Measurements from ENCODE around the gene PGM2L1.
A peak's percentile ranks its signal among the peaks of the same experiment; 100 is the strongest.
"Not testable (repeated sequence)": the region's sequence is repeated elsewhere in the genome, so short reads cannot be mapped to it uniquely, and the experiment has no call there.

The PGM2L1 gene

DNA sequence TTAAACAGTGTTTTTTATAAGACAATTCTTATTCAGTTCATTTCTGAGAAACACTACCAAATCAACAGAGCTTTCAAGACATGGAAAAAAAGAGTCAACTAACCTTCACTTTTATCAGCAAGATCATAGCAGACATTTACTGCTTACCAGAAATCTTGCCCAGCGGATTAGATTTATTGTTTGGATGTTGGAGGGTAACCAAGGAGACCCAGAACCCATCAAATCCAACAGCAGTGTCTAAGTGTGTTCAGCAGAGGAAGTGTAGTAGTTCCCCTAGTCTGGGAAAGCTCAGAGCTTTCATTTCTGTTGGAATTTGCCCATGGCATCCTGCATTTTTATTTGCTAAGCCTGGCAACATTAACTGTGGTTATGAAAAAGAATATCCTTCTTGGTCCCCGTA lies 2.4 kb upstream of the PGM2L1 start:
- no peak for DNase-seq (ENCODE audit: low spot score)

DNA sequence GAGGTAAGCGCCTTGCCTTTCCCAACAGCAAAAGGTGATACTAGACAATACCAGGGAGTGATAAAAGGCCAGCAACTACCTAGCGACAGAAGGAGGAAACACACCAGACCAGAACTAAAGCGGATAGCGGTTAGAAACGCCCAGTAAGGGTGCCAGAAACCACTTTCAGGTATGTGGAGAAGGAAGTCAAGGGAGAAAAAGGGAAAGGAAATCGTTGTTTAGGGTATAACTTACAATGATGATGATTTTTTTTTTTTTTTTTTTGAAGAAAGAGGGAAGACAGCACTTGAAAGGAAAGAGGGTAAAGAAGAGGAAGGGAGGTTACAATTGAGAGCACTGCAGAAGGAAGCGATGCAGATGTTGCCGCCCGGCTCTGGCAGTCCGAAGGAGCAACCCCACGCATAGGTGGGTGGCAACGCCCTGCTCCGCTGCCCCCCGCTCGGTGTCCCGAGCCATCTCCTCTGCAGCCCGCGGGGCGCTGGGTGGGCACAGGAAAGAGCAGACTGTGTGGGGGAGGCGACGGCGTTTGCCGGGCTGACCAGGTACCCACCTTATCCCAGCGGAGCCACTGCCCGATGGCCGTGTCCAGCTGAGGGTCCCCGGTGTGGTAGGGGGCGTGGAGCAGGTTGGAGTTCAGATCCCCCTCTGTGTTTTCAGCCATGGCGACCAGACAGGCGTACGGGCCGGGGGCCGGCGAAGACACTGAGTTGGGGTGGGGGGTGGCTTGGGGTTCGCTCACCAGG lies 561 bp downstream of the PGM2L1 start:
- DNase-seq (ENCODE audit: low spot score), result peak; percentile 36

DNA sequence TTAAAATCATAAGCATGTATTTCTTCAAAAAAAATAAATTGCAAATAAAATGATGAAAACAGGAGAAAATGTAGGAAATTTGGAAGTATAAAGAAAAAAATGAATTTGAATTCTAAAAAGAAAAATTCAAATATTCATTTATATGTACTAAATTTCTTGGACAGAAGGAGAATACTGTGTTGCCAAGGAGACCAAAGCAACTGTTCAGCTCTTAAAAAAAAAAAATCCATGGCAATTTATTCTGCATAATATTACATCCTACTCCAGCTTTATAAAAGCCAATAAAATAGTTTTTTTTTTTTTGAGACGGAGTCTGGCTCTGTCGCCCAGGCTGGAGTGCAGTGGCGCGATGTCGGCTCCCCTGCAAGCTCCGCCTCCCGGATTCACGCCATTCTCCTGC lies 6.0 kb downstream of the PGM2L1 start:
- DNase-seq (ENCODE audit: low spot score), result no peak

DNA sequence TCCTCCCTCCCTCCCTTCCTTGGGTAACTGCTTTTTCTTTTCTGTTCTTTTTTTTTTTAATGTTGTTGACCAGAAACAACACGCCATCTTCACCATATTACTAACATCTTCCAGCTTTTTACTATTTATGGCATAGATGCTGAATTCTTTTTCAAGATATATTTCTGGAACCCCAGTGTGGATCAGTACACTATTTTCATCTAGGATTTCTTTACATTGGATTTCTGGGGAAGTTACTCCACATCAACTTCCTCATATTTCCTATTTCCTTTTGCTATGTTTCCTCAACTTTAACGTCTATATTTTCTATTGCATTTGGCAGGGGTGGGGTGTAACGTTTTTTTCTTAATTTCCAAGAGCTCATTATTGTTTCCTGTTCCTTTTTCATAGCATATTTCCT lies 7.0 kb downstream of the PGM2L1 start:
- no peak for DNase-seq (ENCODE audit: low spot score)

DNA sequence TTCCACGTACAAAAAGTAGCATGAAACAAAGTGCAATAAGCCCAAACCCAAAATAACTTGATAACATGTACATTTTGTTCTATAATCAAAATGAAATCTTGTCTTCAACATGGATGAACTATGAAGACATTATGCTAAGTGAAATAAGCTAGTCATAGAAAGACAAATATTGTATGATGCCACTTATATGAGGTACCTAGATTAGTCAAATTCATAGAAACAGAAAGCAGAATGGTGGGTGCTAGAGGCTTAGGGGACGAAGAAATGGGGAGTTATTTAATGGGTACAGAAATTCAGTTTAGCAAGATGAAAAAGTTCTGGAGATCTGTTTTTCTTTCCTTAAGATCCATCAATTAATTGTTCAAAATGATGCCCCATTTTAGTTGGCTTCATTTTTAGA lies 7.5 kb downstream of the PGM2L1 start:
- no peak for DNase-seq (ENCODE audit: low spot score)

DNA sequence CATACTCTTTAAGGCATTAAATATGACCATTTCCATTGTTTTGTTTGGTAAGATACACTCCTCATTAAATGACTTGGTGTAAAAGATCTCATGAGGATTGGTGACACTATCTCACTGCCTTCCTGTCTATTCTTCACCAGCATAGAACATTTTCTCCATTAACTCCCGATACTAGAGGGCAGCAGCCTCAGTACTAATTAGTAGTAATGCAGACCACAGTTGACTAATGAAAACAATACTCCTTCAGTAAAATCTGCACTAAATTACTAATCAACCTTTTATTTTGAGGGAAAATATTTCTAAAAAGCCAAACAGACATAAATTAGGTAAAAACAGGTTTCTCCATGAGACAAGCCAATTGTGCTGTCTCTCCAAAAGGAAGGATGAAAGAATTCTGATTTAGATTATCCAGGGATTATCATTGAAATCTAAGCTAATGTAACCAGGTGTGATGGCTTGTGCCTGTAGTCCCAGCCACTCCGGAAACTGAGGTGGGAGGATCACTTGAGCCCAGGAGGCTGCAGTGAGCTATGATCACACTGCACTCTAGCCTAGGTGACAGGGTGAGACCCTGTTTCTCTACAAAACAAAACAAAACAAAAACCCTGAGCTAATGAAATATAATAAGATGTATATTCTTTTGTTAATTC lies 9.4 kb downstream of the PGM2L1 start:
- peak; percentile 74 for DNase-seq (ENCODE audit: low spot score)

DNA sequence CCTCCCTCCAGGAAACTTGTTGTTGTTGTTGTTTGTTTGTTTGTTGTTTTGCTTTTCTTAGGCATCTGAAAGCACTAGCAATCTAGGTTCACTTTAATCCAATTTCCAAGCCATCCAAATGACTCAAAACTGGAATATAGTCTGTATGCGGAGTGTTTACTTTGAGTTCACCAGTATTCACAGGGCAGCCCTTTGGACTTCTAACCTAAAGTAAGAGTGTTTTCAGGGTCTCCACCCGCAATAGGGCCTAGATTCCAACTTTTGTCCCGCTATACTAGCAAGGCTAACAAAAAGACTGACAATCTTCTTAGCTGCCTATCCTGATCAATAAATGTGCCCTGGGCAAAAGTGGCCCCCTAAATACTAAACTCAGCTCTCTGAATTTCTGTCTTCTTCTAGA lies 13.6 kb downstream of the PGM2L1 start:
- no peak for DNase-seq (ENCODE audit: low spot score)

DNA sequence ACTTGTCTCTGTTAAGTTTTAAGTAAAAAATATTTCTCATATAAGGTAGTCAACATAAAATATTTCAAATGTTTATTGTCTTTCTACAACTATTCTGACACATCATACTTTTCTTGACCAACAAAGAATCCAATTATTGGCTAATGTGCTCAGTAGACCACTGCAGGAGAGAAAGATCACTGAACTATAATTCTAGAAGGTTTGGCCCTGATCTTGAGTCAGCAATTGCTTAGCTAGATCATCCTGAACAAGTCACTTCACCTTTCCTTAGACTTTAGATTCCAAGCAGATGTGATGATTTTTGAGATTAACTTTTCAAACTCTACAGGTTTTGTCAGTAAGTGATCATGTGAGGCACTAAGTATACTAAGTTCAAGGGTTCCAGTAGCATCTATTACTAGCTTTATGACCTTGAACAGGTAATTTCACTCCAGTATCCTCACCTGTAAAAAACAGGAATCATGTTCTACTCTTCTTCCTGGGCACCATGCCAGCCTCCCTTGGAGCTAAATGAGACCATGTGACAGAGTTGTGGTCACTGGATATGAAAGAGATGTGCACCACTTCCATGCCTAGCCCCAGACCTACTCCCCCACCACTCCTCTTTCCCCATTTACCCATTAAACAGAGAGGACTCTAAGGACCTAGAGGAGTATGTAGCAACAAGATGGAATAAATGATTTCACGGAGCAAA lies 17.3 kb downstream of the PGM2L1 start:
- no peak for DNase-seq (ENCODE audit: low spot score)

DNA sequence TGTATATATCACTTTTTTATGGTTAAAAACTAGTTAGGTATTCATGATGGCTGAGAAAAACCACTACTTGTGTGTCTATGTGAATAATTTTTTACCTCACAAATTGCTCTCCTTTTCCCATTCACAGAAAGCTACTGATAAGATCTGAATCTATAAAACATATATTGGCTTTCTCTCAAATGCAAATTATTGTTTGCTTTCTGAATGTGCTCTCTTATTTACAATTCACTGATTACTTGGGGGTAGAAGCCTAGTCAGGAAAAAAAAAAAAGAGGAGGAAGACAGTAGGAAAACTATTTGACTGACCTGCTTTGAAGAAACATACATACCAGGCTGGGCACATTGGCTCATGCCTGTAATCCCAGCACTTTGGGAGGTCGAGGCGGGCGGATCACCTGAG lies 20.5 kb downstream of the PGM2L1 start:
- no peak for DNase-seq (ENCODE audit: low spot score)

DNA sequence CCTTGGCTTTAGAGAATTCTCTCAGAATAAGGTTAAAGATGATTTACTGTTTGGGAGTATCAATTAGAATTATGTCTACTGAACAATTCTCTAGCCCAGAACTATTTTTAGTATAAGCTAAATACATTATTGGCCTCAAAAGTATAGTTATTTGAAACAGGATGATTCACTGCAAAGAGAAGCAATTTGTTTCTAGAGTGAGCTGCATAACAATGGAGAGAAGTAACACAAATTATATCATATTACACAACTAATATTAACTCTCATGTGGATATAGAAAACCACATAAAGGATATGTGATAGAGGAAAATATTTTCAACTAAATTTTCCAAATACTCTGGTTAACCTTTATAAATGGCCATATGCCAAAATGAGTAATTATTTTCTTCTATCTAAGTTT lies 24.9 kb downstream of the PGM2L1 start:
- no peak for DNase-seq (ENCODE audit: low spot score)

DNA sequence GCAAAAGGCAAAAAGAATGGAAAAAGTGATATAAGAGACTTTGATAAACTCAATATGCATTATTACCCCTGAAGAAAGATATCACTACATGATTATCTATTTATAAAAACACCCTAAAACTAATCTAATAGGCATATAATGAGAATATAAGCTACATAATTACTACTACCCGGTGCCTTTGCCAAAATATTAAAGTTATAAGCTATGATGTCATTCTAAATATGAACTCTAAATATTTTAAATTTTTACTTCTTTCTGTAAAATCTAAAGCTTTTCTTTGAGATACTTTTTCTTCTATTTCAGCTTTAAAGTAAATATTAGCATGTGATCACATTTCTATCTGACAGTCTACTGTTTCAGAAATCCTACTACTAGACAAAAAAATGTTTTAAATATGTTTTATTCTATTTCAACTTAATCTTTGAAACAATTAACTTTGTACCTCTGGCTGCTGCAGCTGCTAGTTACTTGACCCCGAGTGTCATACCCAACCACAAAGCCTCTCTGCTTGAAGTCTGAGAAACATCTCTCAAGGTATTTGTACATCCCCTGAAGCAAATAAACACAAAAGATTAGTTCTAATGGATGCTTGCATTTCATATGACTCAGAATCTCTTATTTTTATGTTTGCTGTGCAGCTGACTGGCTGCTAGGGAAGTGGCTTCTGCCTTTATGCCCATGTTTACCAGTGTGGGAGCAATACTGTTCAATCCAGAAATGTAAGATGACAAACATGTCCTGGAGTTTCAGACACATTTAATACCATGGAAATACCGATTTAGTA lies 26.8 kb downstream of the PGM2L1 start:
- no peak for DNase-seq (ENCODE audit: low spot score)

DNA sequence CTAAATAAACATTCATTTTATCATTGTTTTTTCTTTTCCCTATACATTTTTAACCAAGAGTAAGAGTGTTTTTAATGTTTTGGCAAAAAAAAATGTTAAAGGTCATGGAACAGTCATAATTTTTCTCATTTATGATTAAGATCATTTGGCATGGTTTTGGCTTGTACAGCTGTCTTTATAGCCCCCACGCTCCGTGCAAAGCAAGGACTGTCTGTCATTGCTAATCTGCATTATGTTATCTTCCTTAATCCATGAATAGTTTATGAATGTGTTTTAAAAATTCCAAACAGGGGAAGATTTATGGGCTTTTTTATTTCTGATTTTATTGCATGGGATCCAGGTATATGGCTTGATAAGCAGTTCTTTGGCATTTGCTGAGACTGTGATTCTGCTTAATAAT lies 28.1 kb downstream of the PGM2L1 start:
- DNase-seq (ENCODE audit: low spot score), result no peak

DNA sequence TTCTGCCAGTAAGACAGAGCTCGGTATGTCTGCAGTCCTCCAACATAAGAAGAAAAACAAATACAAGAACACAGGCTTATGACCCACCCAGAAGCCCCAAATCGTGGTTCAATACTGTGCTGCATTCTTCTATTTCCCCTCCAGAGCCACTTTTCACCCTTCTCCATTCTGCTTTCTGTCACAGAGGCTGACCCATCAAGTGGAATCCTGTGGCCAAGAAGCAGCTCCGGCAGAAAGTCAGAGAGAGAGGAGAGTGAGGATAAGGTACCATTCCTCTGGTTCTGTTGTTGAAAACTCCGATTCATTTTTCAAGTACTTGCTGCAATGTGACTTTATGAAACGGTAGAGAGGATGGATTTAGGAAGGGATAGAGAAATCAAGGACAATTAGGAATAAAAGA lies 30.4 kb downstream of the PGM2L1 start:
- DNase-seq (ENCODE audit: low spot score), result no peak

DNA sequence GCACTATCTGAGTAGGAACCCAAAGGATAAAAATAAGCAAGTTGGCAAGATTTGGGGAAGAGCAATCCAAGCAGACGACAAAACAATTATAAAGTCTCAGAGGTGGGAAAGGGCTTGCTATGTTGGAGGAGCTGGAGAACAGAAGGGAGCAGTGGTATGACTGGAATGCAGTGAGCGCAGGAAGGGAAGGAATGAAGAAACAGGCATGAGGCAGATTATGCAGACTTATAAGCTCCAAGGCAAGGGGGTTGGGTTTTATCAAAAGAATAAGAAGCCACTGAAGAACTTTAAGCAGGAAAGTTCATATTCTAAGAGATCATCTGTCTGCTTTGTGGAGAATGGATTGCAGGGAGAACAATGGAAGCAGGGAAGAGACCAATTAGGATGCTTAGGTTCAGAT lies 31.7 kb downstream of the PGM2L1 start:
- DNase-seq (ENCODE audit: low spot score), result no peak

DNA sequence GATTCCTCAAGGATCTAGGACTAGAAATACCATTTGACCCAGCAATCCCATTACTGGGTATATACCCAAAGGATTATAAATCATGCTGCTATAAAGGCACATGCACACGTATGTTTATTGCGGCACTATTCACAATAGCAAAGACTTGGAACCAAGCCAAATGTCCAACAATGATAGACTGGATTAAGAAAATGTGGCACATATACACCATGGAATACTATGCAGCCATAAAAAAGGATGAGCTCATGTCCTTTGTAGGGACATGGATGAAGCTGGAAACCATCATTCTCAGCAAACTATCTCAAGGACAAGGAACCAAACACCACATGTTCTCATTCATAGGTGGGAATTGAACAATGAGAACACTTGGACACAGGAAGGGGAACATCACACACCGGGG lies 32.4 kb downstream of the PGM2L1 start:
- DNase-seq (ENCODE audit: low spot score), result not testable (repeated sequence)

DNA sequence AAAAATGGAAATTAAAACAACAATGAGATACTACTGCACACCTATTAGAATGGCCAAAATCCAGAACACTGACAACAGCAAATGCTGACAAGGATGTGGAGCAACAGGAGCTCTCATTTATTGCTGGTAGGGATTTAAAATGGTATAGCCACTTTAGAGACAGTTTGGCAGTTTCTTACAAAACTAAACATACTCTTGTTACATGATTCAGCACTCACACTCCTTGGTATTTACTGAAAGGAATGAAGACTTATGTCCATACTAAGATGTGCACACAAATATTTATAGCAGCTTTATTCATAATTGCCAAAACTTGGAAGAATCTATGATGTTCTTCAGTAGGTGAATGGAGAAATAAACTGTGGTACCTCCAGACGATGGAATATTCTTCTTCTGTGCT lies 40.8 kb downstream of the PGM2L1 start:
- DNase-seq (ENCODE audit: low spot score), result no peak

DNA sequence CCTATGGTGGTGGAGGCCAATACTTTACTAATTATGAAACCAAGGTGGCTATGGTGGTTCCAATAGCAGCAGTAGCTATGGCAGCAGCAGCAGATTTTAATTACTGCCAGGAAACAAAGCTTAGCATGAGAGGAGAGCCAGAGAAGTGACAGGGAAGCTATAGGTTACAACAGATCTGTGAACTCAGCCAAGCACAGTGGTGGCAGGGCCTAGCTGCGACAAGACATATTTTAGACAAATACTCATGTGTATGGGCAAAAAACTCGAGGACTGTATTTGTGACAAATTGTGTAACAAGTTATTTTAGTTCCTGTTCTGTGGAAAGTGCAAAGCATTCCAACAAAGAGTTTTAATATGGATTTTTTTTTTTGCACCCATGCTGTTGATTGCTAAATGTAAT lies 42.6 kb downstream of the PGM2L1 start:
- DNase-seq (ENCODE audit: low spot score), result no peak

DNA sequence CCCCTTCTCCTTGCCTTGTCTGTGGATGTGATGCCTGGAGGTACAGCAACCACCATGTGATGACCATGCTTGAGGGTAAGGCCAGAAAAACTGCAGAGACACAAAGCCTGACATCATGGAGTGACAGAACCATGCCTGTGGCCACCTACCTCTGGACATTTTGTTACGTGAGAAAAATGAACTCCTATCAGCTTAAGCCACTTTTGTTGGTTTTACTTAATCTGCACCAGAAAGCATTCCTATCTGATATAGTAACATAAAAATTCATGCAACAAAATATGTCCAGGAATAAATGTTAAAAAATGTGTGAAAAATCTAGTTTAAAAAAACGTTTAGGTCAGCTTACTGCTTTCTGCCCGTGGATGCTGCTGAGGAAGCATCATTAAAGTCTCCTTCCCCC lies 44.2 kb downstream of the PGM2L1 start:
- no peak for DNase-seq (ENCODE audit: low spot score)

DNA sequence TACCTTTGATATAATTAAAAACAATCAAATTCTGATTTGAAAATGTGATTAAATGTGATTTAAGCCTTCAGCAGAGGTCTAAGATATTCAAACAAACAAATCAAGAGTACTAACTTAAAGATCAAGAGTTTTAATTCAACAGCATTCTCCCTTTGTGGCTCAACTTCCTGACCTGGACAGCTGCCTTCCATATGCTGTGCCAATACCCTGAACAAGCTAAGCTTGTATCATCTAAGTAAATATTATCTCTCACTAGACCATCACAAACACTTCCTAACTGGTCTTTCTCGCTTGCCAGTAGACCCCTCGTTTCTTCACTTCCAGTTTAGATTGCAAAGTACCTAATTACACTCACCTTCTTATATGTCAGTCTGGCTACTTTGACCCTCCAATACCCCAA lies 50.9 kb downstream of the PGM2L1 start:
- DNase-seq (ENCODE audit: low spot score), result no peak

DNA sequence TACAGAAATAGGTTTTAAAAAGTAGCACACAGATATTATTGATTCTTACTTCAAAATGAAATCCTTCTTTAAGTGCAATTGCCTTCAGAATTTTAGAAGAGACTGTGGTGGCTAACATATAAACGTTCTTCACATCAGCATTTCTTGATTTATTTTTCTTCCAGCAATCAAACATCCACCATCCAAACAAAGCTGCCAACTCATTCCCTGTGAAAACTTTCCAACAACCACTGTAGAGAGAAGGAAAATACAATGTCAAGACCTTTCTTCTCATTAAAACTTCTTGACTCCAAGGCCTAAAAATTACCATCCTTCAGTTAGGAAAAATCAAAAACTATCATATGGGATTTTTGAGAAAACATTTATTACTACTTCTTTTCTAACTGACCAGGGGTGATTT lies 52.8 kb downstream of the PGM2L1 start:
- DNase-seq (ENCODE audit: low spot score), result no peak

DNA sequence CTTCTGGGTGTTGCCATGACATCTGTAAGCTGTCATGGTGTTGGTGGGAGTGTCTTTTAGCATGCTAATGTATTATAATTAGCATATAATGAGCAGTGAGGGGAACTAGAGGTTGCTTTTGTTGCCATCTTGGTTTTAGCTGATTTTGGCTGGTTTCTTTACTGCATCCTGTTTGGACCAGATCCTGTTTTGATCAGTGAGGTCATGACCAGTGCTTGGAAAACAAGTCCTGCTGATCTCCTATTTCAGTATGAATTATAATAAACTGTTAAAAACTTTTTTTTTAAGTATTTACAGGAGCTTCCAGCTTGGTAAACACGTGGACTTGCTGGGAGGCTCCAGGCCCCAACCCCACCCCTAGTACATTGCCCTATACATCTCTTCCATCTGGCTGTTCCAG lies 56.3 kb downstream of the PGM2L1 start:
- DNase-seq (ENCODE audit: low spot score), result no peak

DNA sequence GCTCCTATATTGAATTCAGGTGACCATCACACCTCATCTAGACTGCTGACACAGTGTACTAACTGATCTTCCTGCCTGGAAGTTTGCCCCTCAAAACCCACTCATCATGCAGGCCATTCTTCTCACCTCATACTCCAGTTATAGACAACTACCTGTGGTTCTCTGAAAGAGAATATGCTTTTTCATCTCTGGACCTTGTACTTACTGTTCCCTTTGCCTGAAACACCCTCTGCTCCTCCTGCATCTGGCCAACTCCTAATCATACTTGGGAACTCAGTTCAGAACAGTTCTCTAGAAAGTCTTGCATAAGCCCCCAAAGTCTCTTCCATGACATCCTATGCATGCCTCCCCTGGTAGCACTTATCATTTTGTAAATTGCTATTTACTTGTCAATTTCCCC lies 58.6 kb downstream of the PGM2L1 start:
- no peak for DNase-seq (ENCODE audit: low spot score)

DNA sequence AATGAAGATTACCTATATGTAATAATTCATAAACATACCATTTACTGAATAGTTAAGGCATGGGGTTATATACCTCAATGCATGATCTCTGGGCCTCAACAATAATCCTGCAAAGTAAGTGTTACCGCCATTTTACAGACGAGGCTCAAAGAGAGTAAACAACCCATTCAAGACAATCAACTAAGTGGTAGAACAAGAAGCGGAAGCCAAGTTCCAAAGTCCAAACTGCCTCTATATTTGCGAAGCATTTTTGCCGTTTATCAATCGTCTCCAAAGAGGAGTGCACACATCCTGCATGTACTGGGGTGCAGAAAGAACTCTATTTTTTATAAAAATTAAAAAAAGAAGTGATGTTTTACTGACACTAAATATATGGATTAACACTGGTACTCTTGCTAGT lies 59.3 kb downstream of the PGM2L1 start:
- no peak for DNase-seq (ENCODE audit: low spot score)

Data from RKO (cell line).